K562 (cell line): Measurements from ENCODE around the gene SMIM10L1. TPM values are rescaled to one million over a fixed set of nuclear protein-coding genes. Genes with fewer than 3 reads are reported as not detected.

Experiments used
- DIDO1 ChIP-seq: fragments of 450-650 bp; IDR thresholded peaks from 2 replicates; pipeline ENCODE4 v1.6.1; 2016; ENCODE audit warnings: low read depth, missing biosample characterization, missing genetic modification characterization
- E2F6 ChIP-seq, 2 experiments: IDR thresholded peaks; 2 replicates each; pipeline ENCODE4 v1.6.1; 2011; ENCODE audit warnings: borderline replicate concordance in 1 of 2, control low read depth in 1 of 2, low read depth in 1 of 2, low read length in 1 of 2, mild to moderate bottlenecking in 1 of 2, mixed read lengths in 1 of 2, moderate library complexity in 1 of 2; ENCODE audit not compliant: insufficient read depth in 1 of 2, insufficient read length in 1 of 2, poor library complexity in 1 of 2, severe bottlenecking in 1 of 2; ENCODE audit errors: extremely low read depth in 1 of 2
- ELF2 ChIP-seq: fragments of 250-450 bp; sonication (Bioruptor Pico); IDR thresholded peaks from 2 replicates; pipeline ENCODE4 v1.5.0; 2021; ENCODE audit warnings: mild to moderate bottlenecking
- FOXA1 ChIP-seq: fragments of 450-650 bp; IDR thresholded peaks from 2 replicates; pipeline ENCODE4 v1.6.1; 2016; ENCODE audit warnings: mild to moderate bottlenecking, borderline replicate concordance
- KAT7 ChIP-seq: sonication (generic); formaldehyde crosslinking; IDR thresholded peaks from 2 replicates; pipeline ENCODE4 v1.8.0; 2022; ENCODE audit warnings: missing genetic modification reagents, mild to moderate bottlenecking, borderline replicate concordance
- MED1 ChIP-seq: sonication (generic); formaldehyde crosslinking; IDR thresholded peaks from 2 replicates; pipeline ENCODE4 v1.8.1; 2023; ENCODE audit warnings: missing genetic modification reagents, borderline replicate concordance
- MLX ChIP-seq, 2 experiments: fragments of 450-650 bp in 1 of 2; sonication (generic) in 1 of 2; formaldehyde crosslinking; conservative IDR thresholded peaks; 2 replicates each; pipeline versions ENCODE4 v1.4.0 to v1.8.1; 2020 to 2022; ENCODE audit warnings: mild to moderate bottlenecking in 1 of 2, missing genetic modification reagents in 1 of 2
- MNT ChIP-seq, 2 experiments: fragments of 450-650 bp; conservative IDR thresholded peaks; 2 replicates each; pipeline ENCODE4 v1.6.1; 2017; ENCODE audit warnings: mild to moderate bottlenecking in 2 of 2, moderate library complexity in 2 of 2
- PYGO2 ChIP-seq: fragments of 450-650 bp; IDR thresholded peaks from 2 replicates; pipeline ENCODE4 v1.6.1; 2016; ENCODE audit warnings: mild to moderate bottlenecking, missing genetic modification characterization, moderate library complexity, missing compliant biosample characterization
- RBBP5 ChIP-seq: fragments of 200-600 bp; sonication (generic); IDR thresholded peaks from 2 replicates; pipeline ENCODE4 v1.6.1; 2012; ENCODE audit warnings: borderline replicate concordance, mild to moderate bottlenecking, low read length, control low read depth, inconsistent platforms; ENCODE audit not compliant: insufficient read depth, poor library complexity, severe bottlenecking
- SAFB ChIP-seq: fragments of 200-400 bp; formaldehyde crosslinking; IDR thresholded peaks from 2 replicates; pipeline ENCODE4 v1.6.1; 2017; ENCODE audit warnings: low read depth, low read length, borderline replicate concordance
- TEAD2 ChIP-seq: fragments of 450-650 bp; IDR thresholded peaks from 2 replicates; pipeline ENCODE4 v1.6.1; 2016; ENCODE audit warnings: missing genetic modification characterization, control low read depth, missing compliant biosample characterization
- TFE3 ChIP-seq: fragments of 450-650 bp; formaldehyde crosslinking; IDR thresholded peaks from 2 replicates; pipeline ENCODE4 v1.4.0; 2020; ENCODE audit warnings: mild to moderate bottlenecking, mixed read lengths
- U2AF1 ChIP-seq: fragments of 200-400 bp; formaldehyde crosslinking; optimal IDR thresholded peaks from 2 replicates; pipeline ENCODE3; 2017; ENCODE audit warnings: mild to moderate bottlenecking, low read depth, low read length, moderate library complexity
- VEZF1 ChIP-seq: fragments of 200-800 bp; sonication (Bioruptor generic); IDR thresholded peaks from 2 replicates; pipeline ENCODE4 v1.6.1; 2017; ENCODE audit warnings: missing genetic modification characterization, missing compliant biosample characterization
- ZBTB17 ChIP-seq: fragments of 450-650 bp; formaldehyde crosslinking; IDR thresholded peaks from 2 replicates; pipeline ENCODE4 v1.4.0; 2020; ENCODE audit warnings: mild to moderate bottlenecking
- ZC3H4 ChIP-seq: sonication (generic); formaldehyde crosslinking; IDR thresholded peaks from 2 replicates; pipeline ENCODE4 v1.9.0; 2021; ENCODE audit warnings: missing genetic modification reagents, borderline replicate concordance
- ZFP36 ChIP-seq: fragments of 150-350 bp; IDR thresholded peaks from 2 replicates; pipeline ENCODE4 v1.6.1; 2018; ENCODE audit warnings: low read length, low read depth; ENCODE audit not compliant: partially characterized antibody
- ZNF23 ChIP-seq: fragments of 250-450 bp; sonication (Bioruptor Pico); IDR thresholded peaks from 2 replicates; pipeline ENCODE4 v1.4.0; 2020; ENCODE audit warnings: mild to moderate bottlenecking
- polyA plus RNA-seq, 8 experiments: library from polyadenylated mRNA; depleted of rRNA in 4 of 8; stranded (reverse) in 5 of 8; unstranded in 3 of 8; fragments of >200 nt; fragmentation: Nextera tagmentation in 2 of 8; fragmentation: Illumina TruSeq in 1 of 8; extraction: Ambion mirVana in 2 of 8; extraction: Trizol in 1 of 8; gene quantifications; 2 replicates each; pipeline versions ENCODE4 v1.2.1 to v1.2.3, GENCODE V29; 2011 to 2014; ENCODE audit warnings: inconsistent platforms in 1 of 8, missing spikeins in 1 of 8
- total RNA-seq, 7 experiments: library from RNA; depleted of rRNA in 6 of 7; stranded (reverse); fragments of >200 nt in 6 of 7; fragmentation: Illumina TruSeq in 2 of 7; extraction: Trizol in 2 of 7; gene quantifications; 2 replicates each; pipeline versions ENCODE4 v1.2.1 to v1.2.3, GENCODE V29; 2011 to 2021; ENCODE audit warnings: low replicate concordance in 1 of 7

The SMIM10L1 gene
- total and polyA plus RNA-seq, 9 of the 15 experiments (the other 6 are each of a cell fraction or from before 2014, with no cell fraction given) = 3.0 to 12.1 (median 9.0) TPM

GRCh38 chr12:11171145-11171968 lies at the start of gene SMIM10L1 (continued):
- TF ChIP-seq RBBP5 (peak; percentile 84), MLX (CRISPR knock-in tag; conservative IDR thresholded peaks at IDR 0.05) (no peak), TFE3 (CRISPR knock-in tag) (no peak), DIDO1 (no peak), U2AF1 (no peak), ELF2 (no peak), E2F6 (IDR thresholded peaks at IDR 0.05; ENCODE audit: borderline replicate concordance in 1 of 2, extremely low read depth in 1 of 2, insufficient read depth in 1 of 2, insufficient read length in 1 of 2, low read depth in 1 of 2, low read length in 1 of 2, poor library complexity in 1 of 2, severe bottlenecking in 1 of 2) (peak; percentile 18 to 28), MED1 (CRISPR knock-in tag) (no peak), ZNF23 (CRISPR knock-in tag) (no peak), FOXA1 (no peak), ZBTB17 (CRISPR knock-in tag) (peak; percentile 80), MNT (conservative IDR thresholded peaks at IDR 0.05) (peak in 1 of 2 experiments; percentile 42; a peak in 1 of 4 replicates), SAFB (no peak), PYGO2 (tag) (no peak), KAT7 (CRISPR knock-in tag) (peak; percentile 53; the same call in 1 of the 2 replicates), ZC3H4 (CRISPR knock-in tag) (no peak), ZFP36 (no peak), TEAD2 (tag) (no peak), VEZF1 (no peak)
